CD4-positive, alpha-beta T cell treated with Interleukin-17A for 4 hours (primary cell): ENCODE measurements around the gene PTX3.

Experiments
- DNase-seq: peaks from one replicate; pipeline ENCODE4 v3.0.0-alpha.2; 2020; ENCODE audit warnings: mixed read lengths

PTX3 gene

GRCh38 chr3:157427901-157428300, 8.7 kb upstream of the PTX3 start:
- DNase-seq, result no peak

- DNase-seq, result no peak
These were observed 7.8 kb upstream of the PTX3 start for GRCh38 chr3:157428853-157429252.

GRCh38 chr3:157429708-157430107, 6.9 kb upstream of the PTX3 start:
- DNase-seq, result no peak

GRCh38 chr3:157438194-157438730, 1.6 kb downstream of the PTX3 start:
- no peak for DNase-seq

GRCh38 chr3:157441102-157441624, 4.5 kb downstream of the PTX3 start:
- no peak for DNase-seq

GRCh38 chr3:157442729-157443128, 6.1 kb downstream of the PTX3 start:
- DNase-seq, result no peak

GRCh38 chr3:157443905-157444796, 7.5 kb downstream of the PTX3 start:
- no peak for DNase-seq

- no peak for DNase-seq
These were observed 8.1 kb downstream of the PTX3 start for GRCh38 chr3:157444797-157445184.

GRCh38 chr3:157445857-157446256, 9.2 kb downstream of the PTX3 start:
- DNase-seq, result no peak

- DNase-seq, result no peak
These were observed 10.5 kb downstream of the PTX3 start for GRCh38 chr3:157447026-157447694.

- no peak for DNase-seq
These were observed 15.4 kb downstream of the PTX3 start for GRCh38 chr3:157452097-157452496.

GRCh38 chr3:157453824-157454223, 17.2 kb downstream of the PTX3 start:
- no peak for DNase-seq

GRCh38 chr3:157459706-157460105, 23.1 kb downstream of the PTX3 start:
- DNase-seq, result no peak

- DNase-seq, result no peak
These were observed 23.6 kb downstream of the PTX3 start for GRCh38 chr3:157460253-157460652.

GRCh38 chr3:157463816-157464215, 27.2 kb downstream of the PTX3 start:
- DNase-seq, result no peak

GRCh38 chr3:157464321-157464720, 27.7 kb downstream of the PTX3 start:
- no peak for DNase-seq

GRCh38 chr3:157465741-157466140, 29.1 kb downstream of the PTX3 start:
- no peak for DNase-seq

- no peak for DNase-seq
These were observed 30.6 kb downstream of the PTX3 start for GRCh38 chr3:157467200-157467599.

GRCh38 chr3:157469561-157470294, 33.1 kb downstream of the PTX3 start:
- DNase-seq, result no peak

GRCh38 chr3:157471064-157471463, 34.4 kb downstream of the PTX3 start:
- DNase-seq, result no peak

GRCh38 chr3:157472648-157473047, 36.0 kb downstream of the PTX3 start:
- DNase-seq, result no peak

- DNase-seq, result no peak
These were observed 39.3 kb downstream of the PTX3 start for GRCh38 chr3:157475921-157476414.

GRCh38 chr3:157477441-157477840, 40.8 kb downstream of the PTX3 start:
- no peak for DNase-seq
